Caco-2 (cell line): ENCODE results near the gene AFF1. TPM values are rescaled to one million over a fixed set of nuclear protein-coding genes. Genes with fewer than 3 reads are reported as not detected.

Experiments
- BruUV-seq: library from RNA; stranded (reverse); fragments of 400-500 nt; replicated peaks from 2 replicates; lab custom pipeline; 2021; lab: Mats Ljungman, UMichigan
- CTCF ChIA-PET: fragments of 300-600 bp; sonication (Branson Sonifier 250); formaldehyde crosslinking; loops from one replicate; lab custom pipeline; 2022; ENCODE audit warnings: antibody characterized with exemption; lab: Charles Lee
- POLR2A ChIA-PET: fragments of 300-600 bp; sonication (Branson Sonifier 250); formaldehyde crosslinking; loops from one replicate; lab custom pipeline; 2022; ENCODE audit warnings: antibody characterized with exemption; lab: Charles Lee
- DNase-seq, 2 experiments: peaks; one replicate each; pipeline versions ENCODE4 v3.0.0 to v3.0.0-alpha.2; 2020 to 2022
- H3K27me3 ChIP-seq: replicated peaks from 2 replicates; pipeline ENCODE4 v1.6.0; 2011; ENCODE audit warnings: low read length; ENCODE audit not compliant: control insufficient read depth, insufficient read depth
- H3K36me3 ChIP-seq: 2 replicates; pipeline ENCODE4 v1.5.1; 2011; ENCODE audit warnings: low read length; ENCODE audit not compliant: control insufficient read depth, insufficient read depth
- H3K4me1 ChIP-seq: fragments of 250-450 bp; sonication (Bioruptor Pico); 2 replicates; pipeline ENCODE4 v1.5.1; 2020; ENCODE audit warnings: mild to moderate bottlenecking
- H3K4me3 ChIP-seq: 2 replicates; pipeline ENCODE4 v1.5.1; 2011; ENCODE audit warnings: low read depth, mild to moderate bottlenecking, control low read depth, low read length
- H3K9me3 ChIP-seq: fragments of 250-450 bp; sonication (Bioruptor Pico); 2 replicates; pipeline ENCODE4 v1.5.1; 2020; ENCODE audit warnings: mild to moderate bottlenecking, moderate library complexity
- H3K27ac Mint-ChIP-seq: one replicate; pipeline ENCODE4 v1.8.0; 2022; ENCODE audit warnings: mixed read lengths; ENCODE audit not compliant: unreplicated experiment
- H3K27me3 Mint-ChIP-seq: one replicate; pipeline ENCODE4 v1.8.0; 2022; ENCODE audit warnings: mixed read lengths; ENCODE audit not compliant: insufficient read depth, unreplicated experiment
- H3K36me3 Mint-ChIP-seq: one replicate; pipeline ENCODE4 v1.8.0; 2022; ENCODE audit warnings: mild to moderate bottlenecking, mixed read lengths; ENCODE audit not compliant: insufficient read depth, unreplicated experiment
- H3K4me1 Mint-ChIP-seq: one replicate; pipeline ENCODE4 v1.8.0; 2022; ENCODE audit warnings: low read depth, mixed read lengths; ENCODE audit not compliant: unreplicated experiment
- H3K4me3 Mint-ChIP-seq: one replicate; pipeline ENCODE4 v1.8.0; 2022; ENCODE audit warnings: mild to moderate bottlenecking, moderate library complexity, mixed read lengths; ENCODE audit not compliant: unreplicated experiment
- H3K9me3 Mint-ChIP-seq: one replicate; pipeline ENCODE4 v1.8.0; 2022; ENCODE audit warnings: mixed read lengths; ENCODE audit not compliant: unreplicated experiment
- intact Hi-C: fragments of 100-400 bp; cut with micrococcal nuclease; formaldehyde crosslinking; loops from one replicate; pipeline ENCODE4 v1.10.0; 2022; ENCODE audit not compliant: unreplicated experiment
- total RNA-seq: library from RNA; stranded (reverse); gene quantifications from 2 replicates; pipeline ENCODE4 v1.2.3, GENCODE V29; 2022
- TF ChIP-seq, protein P1 (sequence below), 2 experiments: fragments of 200-600 bp in 1 of 2; IDR thresholded peaks; 1 replicate in 1 of 2; 2 replicates in 1 of 2; pipeline versions ENCODE4 v1.5.1 to v1.8.0; 2011 to 2022; ENCODE audit warnings: antibody characterized with exemption in 1 of 2, control low read depth in 1 of 2, inconsistent platforms in 1 of 2, low read depth in 1 of 2, low read length in 1 of 2, mild to moderate bottlenecking in 1 of 2, moderate library complexity in 1 of 2; ENCODE audit not compliant: insufficient read depth in 1 of 2, severe bottlenecking in 1 of 2, unreplicated experiment in 1 of 2

The AFF1 gene
- total RNA-seq, 1 experiment from 2014 or later = 48.3 TPM

- H3K27ac Mint-ChIP-seq = no peak overlapping the region
- H3K36me3 Mint-ChIP-seq = no peaks in the 10 kb centered on the region
- H3K4me1 Mint-ChIP-seq = peaks cover 23% of the 10 kb centered on the region
- TF ChIP-seq, protein P1, sequence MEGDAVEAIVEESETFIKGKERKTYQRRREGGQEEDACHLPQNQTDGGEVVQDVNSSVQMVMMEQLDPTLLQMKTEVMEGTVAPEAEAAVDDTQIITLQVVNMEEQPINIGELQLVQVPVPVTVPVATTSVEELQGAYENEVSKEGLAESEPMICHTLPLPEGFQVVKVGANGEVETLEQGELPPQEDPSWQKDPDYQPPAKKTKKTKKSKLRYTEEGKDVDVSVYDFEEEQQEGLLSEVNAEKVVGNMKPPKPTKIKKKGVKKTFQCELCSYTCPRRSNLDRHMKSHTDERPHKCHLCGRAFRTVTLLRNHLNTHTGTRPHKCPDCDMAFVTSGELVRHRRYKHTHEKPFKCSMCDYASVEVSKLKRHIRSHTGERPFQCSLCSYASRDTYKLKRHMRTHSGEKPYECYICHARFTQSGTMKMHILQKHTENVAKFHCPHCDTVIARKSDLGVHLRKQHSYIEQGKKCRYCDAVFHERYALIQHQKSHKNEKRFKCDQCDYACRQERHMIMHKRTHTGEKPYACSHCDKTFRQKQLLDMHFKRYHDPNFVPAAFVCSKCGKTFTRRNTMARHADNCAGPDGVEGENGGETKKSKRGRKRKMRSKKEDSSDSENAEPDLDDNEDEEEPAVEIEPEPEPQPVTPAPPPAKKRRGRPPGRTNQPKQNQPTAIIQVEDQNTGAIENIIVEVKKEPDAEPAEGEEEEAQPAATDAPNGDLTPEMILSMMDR (IDR thresholded peaks at IDR 0.05; ENCODE audit: insufficient read depth in 1 of 2, low read depth in 1 of 2, low read length in 1 of 2, severe bottlenecking in 1 of 2, unreplicated experiment in 1 of 2) = no peak
- no peaks in the 10 kb centered on the region for H3K9me3 ChIP-seq
- ChIA-PET CTCF (no interaction called here), POLR2A (no interaction called here)
- H3K4me3 ChIP-seq = no peak overlapping the region
- H3K4me1 ChIP-seq = 0 out of 2 replicates have a peak, but pooled peaks cover 3% of the 10 kb centered on the region
- no TSS peak for BruUV-seq
- H3K27me3 ChIP-seq = no peaks in the 10 kb centered on the region
- H3K36me3 ChIP-seq = no peaks in the 10 kb centered on the region
- intact Hi-C loops = no loop called here
- no peak overlapping the region for H3K4me3 Mint-ChIP-seq
- H3K9me3 Mint-ChIP-seq = no peaks in the 10 kb centered on the region
- no peak for DNase-seq
- H3K27me3 Mint-ChIP-seq = no peaks in the 10 kb centered on the region
These were observed 126.1 kb downstream of the AFF1 start for GRCh38 chr4:87060957-87061356.

DNA sequence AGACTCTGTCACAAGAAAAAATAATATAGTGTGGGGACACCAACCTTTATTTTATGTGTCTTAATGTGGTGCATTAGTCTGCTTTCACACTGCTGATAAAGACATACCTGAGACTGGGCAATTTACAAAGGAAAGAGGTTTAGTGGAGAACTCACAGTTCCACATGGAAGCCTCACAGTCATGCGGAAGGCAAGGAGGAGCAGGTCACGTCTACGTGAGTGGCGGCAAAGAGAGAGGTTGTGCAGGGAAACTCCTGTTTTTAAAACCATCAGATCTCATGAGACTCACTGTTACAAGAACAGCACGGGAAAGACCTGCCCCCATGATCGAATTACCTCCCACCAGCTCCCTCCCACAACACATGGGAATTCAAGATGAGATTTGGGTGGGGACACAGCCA lies 130.2 kb downstream of the AFF1 start:
- no peak for DNase-seq
- Mint-ChIP-seq H3K9me3 (no peaks in the 10 kb centered on the region), H3K4me3 (no peak overlapping the region), H3K4me1 (no peaks in the 10 kb centered on the region), H3K36me3 (peaks cover 5% of the 10 kb centered on the region), H3K27me3 (no peaks in the 10 kb centered on the region), H3K27ac (peak overlapping the region; percentile 15)
- Histone ChIP-seq H3K9me3 (no peaks in the 10 kb centered on the region), H3K4me1 (no peaks in the 10 kb centered on the region), H3K27me3 (no peaks in the 10 kb centered on the region), H3K4me3 (no peak overlapping the region), H3K36me3 (no peaks in the 10 kb centered on the region)
- ChIA-PET POLR2A (no interaction called here), CTCF (no interaction called here)
- no TSS peak for BruUV-seq
- TF ChIP-seq, protein P1 (IDR thresholded peaks at IDR 0.05; ENCODE audit: insufficient read depth in 1 of 2, low read depth in 1 of 2, low read length in 1 of 2, severe bottlenecking in 1 of 2, unreplicated experiment in 1 of 2) = no peak
- intact Hi-C loops = no loop called here

GRCh38 chr4:87066403-87067123 lies 131.8 kb downstream of the AFF1 start:
- no peak overlapping the region for H3K4me3 Mint-ChIP-seq
- Histone ChIP-seq H3K9me3 (no peaks in the 10 kb centered on the region), H3K4me3 (no peak overlapping the region), H3K4me1 (no peaks in the 10 kb centered on the region), H3K27me3 (no peaks in the 10 kb centered on the region), H3K36me3 (no peaks in the 10 kb centered on the region)
- POLR2A ChIA-PET = no interaction called here
- DNase-seq = peak in 1 of 2 experiments; percentile 13
- intact Hi-C loops = no loop called here
- H3K36me3 Mint-ChIP-seq = peaks cover 11% of the 10 kb centered on the region
- no peaks in the 10 kb centered on the region for H3K27me3 Mint-ChIP-seq
- CTCF ChIA-PET = no interaction called here
- TF ChIP-seq, protein P1 (IDR thresholded peaks at IDR 0.05; ENCODE audit: insufficient read depth in 1 of 2, low read depth in 1 of 2, low read length in 1 of 2, severe bottlenecking in 1 of 2, unreplicated experiment in 1 of 2) = no peak
- H3K27ac Mint-ChIP-seq = no peak overlapping the region
- H3K4me1 Mint-ChIP-seq = peaks cover 1% of the 10 kb centered on the region
- BruUV-seq = no TSS peak
- no peaks in the 10 kb centered on the region for H3K9me3 Mint-ChIP-seq
